ENCODE results near the gene NANOS3. TPM values are rescaled to one million over a fixed set of nuclear protein-coding genes. Genes with fewer than 3 reads are reported as not detected.
"Not testable (repeated sequence)": the region's sequence is repeated elsewhere in the genome, so short reads cannot be mapped to it uniquely, and the experiment has no call there.

Gene NANOS3
- total RNA-seq, 1 donor from 2014 or later: 3.5 TPM

DNA sequence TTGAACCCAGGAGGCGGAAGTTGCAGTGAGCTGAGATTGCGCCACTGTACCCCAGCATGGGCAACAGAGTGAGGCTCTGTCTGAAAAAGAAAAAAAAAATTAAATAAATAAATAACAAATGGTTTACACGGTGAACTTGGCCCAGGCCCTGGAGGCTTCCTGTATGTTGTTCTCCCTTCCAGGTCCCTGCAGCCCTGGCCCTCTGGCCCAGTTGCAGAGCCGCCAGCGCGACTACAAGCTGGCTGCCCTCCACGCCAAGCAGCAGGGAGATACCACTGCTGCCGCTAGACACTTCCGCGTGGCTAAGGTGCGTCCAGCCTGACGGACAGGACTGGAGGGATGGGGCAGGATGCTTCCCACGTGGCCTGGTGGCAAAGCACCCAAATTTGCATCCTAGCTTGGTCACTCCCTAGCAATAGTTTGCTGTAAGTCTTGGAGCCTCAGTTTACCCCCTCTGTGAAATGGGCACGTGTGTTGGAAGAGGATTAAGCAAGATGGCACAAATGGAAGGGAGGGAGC is 41.0 kb downstream of the NANOS3 start:
- Mint-ChIP-seq H3K4me1 (ENCODE audit: unreplicated experiment) (no peaks in the 10 kb centered on the region), H3K27ac (ENCODE audit: unreplicated experiment) (no peak overlapping the region), H3K4me3 (ENCODE audit: unreplicated experiment) (no peak overlapping the region), H3K27me3 (ENCODE audit: unreplicated experiment) (no peaks in the 10 kb centered on the region), H3K36me3 (ENCODE audit: unreplicated experiment) (peaks cover 41% of the 10 kb centered on the region), H3K9me3 (ENCODE audit: unreplicated experiment) (no peaks in the 10 kb centered on the region)
- TF ChIP-seq, protein P1, sequence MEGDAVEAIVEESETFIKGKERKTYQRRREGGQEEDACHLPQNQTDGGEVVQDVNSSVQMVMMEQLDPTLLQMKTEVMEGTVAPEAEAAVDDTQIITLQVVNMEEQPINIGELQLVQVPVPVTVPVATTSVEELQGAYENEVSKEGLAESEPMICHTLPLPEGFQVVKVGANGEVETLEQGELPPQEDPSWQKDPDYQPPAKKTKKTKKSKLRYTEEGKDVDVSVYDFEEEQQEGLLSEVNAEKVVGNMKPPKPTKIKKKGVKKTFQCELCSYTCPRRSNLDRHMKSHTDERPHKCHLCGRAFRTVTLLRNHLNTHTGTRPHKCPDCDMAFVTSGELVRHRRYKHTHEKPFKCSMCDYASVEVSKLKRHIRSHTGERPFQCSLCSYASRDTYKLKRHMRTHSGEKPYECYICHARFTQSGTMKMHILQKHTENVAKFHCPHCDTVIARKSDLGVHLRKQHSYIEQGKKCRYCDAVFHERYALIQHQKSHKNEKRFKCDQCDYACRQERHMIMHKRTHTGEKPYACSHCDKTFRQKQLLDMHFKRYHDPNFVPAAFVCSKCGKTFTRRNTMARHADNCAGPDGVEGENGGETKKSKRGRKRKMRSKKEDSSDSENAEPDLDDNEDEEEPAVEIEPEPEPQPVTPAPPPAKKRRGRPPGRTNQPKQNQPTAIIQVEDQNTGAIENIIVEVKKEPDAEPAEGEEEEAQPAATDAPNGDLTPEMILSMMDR (IDR thresholded peaks at IDR 0.05): no peak
- no peak for DNase-seq (ENCODE audit: extremely low spot score, unreplicated experiment)

DNA sequence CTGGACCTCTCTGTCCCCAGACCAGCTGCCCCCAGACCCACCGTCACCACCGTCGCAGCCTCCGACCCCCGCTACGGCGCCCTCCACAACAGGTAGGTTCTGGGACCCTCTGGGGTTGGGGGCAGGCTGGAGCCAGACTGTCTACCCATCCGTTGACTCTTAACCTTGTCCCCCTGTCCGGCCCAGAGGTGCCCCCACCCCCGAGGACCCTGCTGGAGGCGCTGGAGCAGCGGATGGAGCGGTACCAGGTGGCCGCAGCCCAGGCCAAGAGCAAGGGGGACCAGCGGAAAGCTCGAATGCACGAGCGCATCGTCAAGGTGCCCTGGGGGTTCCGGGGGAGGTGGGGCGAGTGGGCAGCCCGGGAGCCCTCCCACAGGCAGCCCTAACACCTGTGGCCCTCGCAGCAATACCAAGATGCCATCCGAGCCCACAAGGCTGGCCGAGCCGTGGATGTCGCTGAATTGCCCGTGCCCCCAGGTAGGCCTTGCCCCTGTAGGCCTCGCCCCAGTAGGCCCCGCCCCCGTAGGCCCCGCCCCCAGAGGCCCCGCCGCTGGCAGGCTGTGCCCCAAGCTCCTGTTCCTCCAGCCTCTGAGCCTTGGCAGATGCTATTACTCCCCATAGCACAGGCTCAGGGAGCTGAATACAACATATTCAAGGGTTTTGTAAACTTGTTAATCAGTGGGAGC is 41.9 kb downstream of the NANOS3 start:
- DNase-seq (ENCODE audit: extremely low spot score, unreplicated experiment): no peak
- Mint-ChIP-seq H3K27ac (ENCODE audit: unreplicated experiment) (no peak overlapping the region), H3K36me3 (ENCODE audit: unreplicated experiment) (peaks cover 41% of the 10 kb centered on the region), H3K4me3 (ENCODE audit: unreplicated experiment) (no peak overlapping the region), H3K9me3 (ENCODE audit: unreplicated experiment) (no peaks in the 10 kb centered on the region), H3K27me3 (ENCODE audit: unreplicated experiment) (no peaks in the 10 kb centered on the region), H3K4me1 (ENCODE audit: unreplicated experiment) (no peaks in the 10 kb centered on the region)
- TF ChIP-seq, protein P1 (IDR thresholded peaks at IDR 0.05): no peak

DNA sequence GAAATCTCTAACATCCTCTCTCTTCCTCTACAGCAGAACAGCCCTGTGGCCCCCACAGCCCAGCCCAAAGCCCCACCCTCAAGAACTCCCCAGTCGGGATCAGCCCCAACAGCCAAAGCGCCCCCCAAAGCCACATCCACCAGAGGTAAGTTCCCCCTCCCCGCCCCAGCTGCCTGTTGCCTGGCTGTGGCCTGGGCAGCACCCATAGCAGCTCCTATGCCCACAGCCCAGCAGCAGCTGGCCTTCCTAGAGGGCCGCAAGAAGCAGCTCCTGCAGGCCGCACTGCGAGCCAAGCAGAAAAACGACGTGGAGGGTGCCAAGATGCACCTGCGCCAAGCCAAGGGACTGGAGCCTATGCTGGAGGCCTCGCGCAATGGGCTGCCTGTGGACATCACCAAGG is 43.6 kb downstream of the NANOS3 start:
- TF ChIP-seq, protein P1 (IDR thresholded peaks at IDR 0.05): no peak
- no peak overlapping the region for H3K4me3 Mint-ChIP-seq (ENCODE audit: unreplicated experiment)
- H3K36me3 Mint-ChIP-seq (ENCODE audit: unreplicated experiment): peaks cover 45% of the 10 kb centered on the region
- no peak overlapping the region for H3K27ac Mint-ChIP-seq (ENCODE audit: unreplicated experiment)
- DNase-seq (ENCODE audit: extremely low spot score, unreplicated experiment): no peak
- no peaks in the 10 kb centered on the region for H3K4me1 Mint-ChIP-seq (ENCODE audit: unreplicated experiment)
- H3K9me3 Mint-ChIP-seq (ENCODE audit: unreplicated experiment): no peaks in the 10 kb centered on the region
- H3K27me3 Mint-ChIP-seq (ENCODE audit: unreplicated experiment): no peaks in the 10 kb centered on the region

DNA sequence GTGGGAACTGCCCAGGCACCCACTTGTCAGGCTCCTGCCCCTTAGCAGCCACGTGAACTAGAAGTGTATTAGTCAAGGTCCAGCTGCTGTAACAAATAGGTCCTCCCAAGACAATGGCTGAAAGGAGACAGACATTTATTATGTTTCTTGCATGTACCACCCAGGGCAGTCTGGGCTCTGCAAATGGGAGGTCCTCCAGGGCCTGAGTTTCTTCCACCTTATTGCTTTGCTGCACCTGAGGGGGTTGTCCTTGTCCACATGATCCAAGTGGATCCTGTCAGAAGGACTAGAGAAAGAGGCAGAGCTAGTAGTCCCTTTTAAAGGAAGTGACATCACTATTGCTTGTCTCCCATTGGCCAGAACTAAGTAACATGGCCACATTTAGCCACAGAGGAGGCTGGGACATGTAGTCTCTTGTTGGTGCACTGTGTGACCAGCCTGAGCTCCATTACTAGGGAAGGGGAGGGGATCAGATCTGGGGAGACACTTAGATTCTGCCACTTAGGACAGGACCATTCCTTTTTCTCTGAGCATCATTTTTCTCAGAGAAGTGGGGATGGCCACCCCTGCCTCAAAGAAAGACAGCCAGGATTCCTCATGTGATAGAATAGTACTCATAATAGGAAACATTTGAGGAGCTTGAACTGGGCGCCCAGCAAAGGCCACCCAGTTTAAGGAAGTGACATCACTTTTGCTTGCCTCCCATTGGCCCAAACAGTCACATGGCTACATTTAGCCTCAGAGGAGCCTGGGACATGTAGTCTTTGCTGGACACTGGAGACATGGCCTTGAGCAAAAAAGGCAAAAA is 44.2 kb downstream of the NANOS3 start:
- TF ChIP-seq, protein P1 (IDR thresholded peaks at IDR 0.05): no peak
- peaks cover 43% of the 10 kb centered on the region for H3K36me3 Mint-ChIP-seq (ENCODE audit: unreplicated experiment)
- H3K4me3 Mint-ChIP-seq (ENCODE audit: unreplicated experiment): no peak overlapping the region
- DNase-seq (ENCODE audit: extremely low spot score, unreplicated experiment): no peak
- H3K27me3 Mint-ChIP-seq (ENCODE audit: unreplicated experiment): no peaks in the 10 kb centered on the region
- H3K27ac Mint-ChIP-seq (ENCODE audit: unreplicated experiment): no peak overlapping the region
- H3K4me1 Mint-ChIP-seq (ENCODE audit: unreplicated experiment): no peaks in the 10 kb centered on the region
- no peaks in the 10 kb centered on the region for H3K9me3 Mint-ChIP-seq (ENCODE audit: unreplicated experiment)

DNA sequence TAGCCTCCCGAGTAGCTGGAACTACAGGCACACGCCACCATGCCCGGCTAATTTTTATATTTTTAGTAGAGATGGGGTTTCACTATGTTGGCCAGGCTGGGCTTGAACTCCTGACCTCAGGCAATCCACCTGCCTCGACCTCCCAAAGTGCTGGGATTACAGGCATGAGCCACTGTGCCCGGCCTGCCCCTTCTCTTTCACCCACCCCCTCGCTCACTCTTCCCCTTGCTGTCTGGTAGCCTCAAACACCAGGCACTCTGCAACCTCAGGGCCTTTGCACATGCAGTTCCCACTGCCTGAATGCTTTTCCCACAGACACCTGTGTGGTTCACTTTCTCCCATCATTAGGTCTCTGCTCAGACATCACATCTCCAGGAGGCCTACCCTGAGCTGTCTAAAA is 45.2 kb downstream of the NANOS3 start:
- H3K4me3 Mint-ChIP-seq (ENCODE audit: unreplicated experiment); H3K27ac Mint-ChIP-seq (ENCODE audit: unreplicated experiment); DNase-seq (ENCODE audit: extremely low spot score, unreplicated experiment); H3K4me1 Mint-ChIP-seq (ENCODE audit: unreplicated experiment); H3K27me3 Mint-ChIP-seq (ENCODE audit: unreplicated experiment); H3K9me3 Mint-ChIP-seq (ENCODE audit: unreplicated experiment): not testable (repeated sequence)
- peaks cover 48% of the 10 kb centered on the region for H3K36me3 Mint-ChIP-seq (ENCODE audit: unreplicated experiment)
